ENCODE measurements around the gene SH3PXD2A. TPM values are rescaled to one million over a fixed set of nuclear protein-coding genes. Genes with fewer than 3 reads are reported as not detected.

The SH3PXD2A gene
- total and polyA plus RNA-seq, 4 donors: 18.7 to 69.1 (median 42.5) TPM

DNA sequence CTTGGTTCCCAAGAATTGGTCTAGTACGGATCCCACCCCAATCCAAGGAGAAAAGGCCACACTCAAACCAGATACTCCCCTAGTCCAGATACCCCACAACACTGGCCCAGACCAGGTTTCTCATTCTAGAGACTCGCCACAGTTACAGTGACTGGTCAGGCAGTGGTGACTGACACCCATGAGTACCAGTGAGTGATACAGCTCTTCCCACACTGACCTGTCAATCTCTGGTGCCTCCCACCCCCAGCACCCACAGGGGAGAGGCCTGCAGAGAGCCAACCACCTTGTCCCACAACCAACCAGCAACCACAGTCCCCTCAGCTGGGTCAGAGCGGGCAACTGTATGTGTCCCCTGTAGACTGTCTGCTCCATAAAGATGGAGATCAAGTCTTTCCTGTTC, 209.1 kb downstream of the SH3PXD2A start:
- Histone ChIP-seq H3K4me1 (ENCODE audit: control insufficient read depth in 1 of 2, insufficient read depth in 2 of 2, low read length in 2 of 2) (peaks cover 2 to 8% of the 10 kb centered on the region in 2 donors), H3K9me3 (ENCODE audit: control insufficient read depth, low read length) (no peaks in the 10 kb centered on the region), H3K27me3 (ENCODE audit: control insufficient read depth in 1 of 2, insufficient read depth in 2 of 2, low read length in 1 of 2) (no peaks in the 10 kb centered on the region), H3K36me3 (ENCODE audit: control insufficient read depth in 1 of 2, insufficient read depth in 2 of 2, low read length in 1 of 2) (no peaks in the 10 kb centered on the region), H3K4me3 (ENCODE audit: low read length in 2 of 2) (no peak overlapping the region), H3K27ac (ENCODE audit: low read depth in 1 of 2, low read length in 2 of 2) (peak overlapping the region in 1 of 2 donors; percentile 49)
- DNase-seq (no peak), ATAC-seq (ENCODE audit: low FRiP score) (no peak)
- intact Hi-C loops (cut with DNase I): loop anchor here in 1 of 2 donors (5.0 kb wide), 1 partner anchor 39 kb away; no protein-coding TSS in a partner anchor
- WGBS, 2 donors: 96 to 97% methylated on average over 3 of the region's 3 CpGs

- Histone ChIP-seq H3K4me1 (ENCODE audit: control insufficient read depth in 1 of 2, insufficient read depth in 2 of 2, low read length in 2 of 2) (peaks cover 2 to 8% of the 10 kb centered on the region in 2 donors), H3K9me3 (ENCODE audit: control insufficient read depth, low read length) (no peaks in the 10 kb centered on the region), H3K27me3 (ENCODE audit: control insufficient read depth in 1 of 2, insufficient read depth in 2 of 2, low read length in 1 of 2) (no peaks in the 10 kb centered on the region), H3K27ac (ENCODE audit: low read depth in 1 of 2, low read length in 2 of 2) (peak overlapping the region in 1 of 2 donors; percentile 69), H3K4me3 (ENCODE audit: low read length in 2 of 2) (no peak overlapping the region), H3K36me3 (ENCODE audit: control insufficient read depth in 1 of 2, insufficient read depth in 2 of 2, low read length in 1 of 2) (no peaks in the 10 kb centered on the region)
- DNase-seq: peak; percentile 91 to 93
- peak; percentile 39 for ATAC-seq (ENCODE audit: low FRiP score)
- WGBS, 2 donors: 28 to 31% methylated on average over 12 of the region's 12 CpGs
- intact Hi-C loops (cut with DNase I): loop anchor here in 1 of 2 donors (5.0 kb wide), 1 partner anchor 38 kb away; no protein-coding TSS in a partner anchor
Measured at GRCh38 chr10:103645141-103646054, 210.0 kb downstream of the SH3PXD2A start.

DNA sequence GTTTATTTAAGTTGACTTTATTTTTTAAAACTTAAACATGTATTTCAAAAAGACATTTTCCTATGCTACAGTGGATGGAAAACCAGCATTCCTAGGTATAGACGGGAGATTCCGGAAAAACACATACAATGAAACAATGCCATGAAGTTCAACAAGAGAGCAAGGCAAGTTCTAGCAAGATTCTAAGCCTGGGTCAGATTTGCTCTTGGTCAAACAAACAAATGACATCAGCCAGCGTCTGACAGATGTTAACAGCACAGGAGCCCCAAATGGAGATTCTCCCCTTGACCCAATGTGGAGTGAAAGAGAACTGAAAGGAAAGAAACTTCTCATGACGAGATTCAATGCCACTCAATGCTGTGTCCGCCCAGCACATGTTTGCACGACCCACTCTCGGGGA, 212.0 kb downstream of the SH3PXD2A start:
- Histone ChIP-seq H3K36me3 (ENCODE audit: control insufficient read depth in 1 of 2, insufficient read depth in 2 of 2, low read length in 1 of 2) (no peaks in the 10 kb centered on the region), H3K4me1 (ENCODE audit: control insufficient read depth in 1 of 2, insufficient read depth in 2 of 2, low read length in 2 of 2) (peaks cover 0 to 8% of the 10 kb centered on the region in 2 donors), H3K9me3 (ENCODE audit: control insufficient read depth, low read length) (no peaks in the 10 kb centered on the region), H3K4me3 (ENCODE audit: low read length in 2 of 2) (no peak overlapping the region), H3K27me3 (ENCODE audit: control insufficient read depth in 1 of 2, insufficient read depth in 2 of 2, low read length in 1 of 2) (no peaks in the 10 kb centered on the region), H3K27ac (ENCODE audit: low read depth in 1 of 2, low read length in 2 of 2) (no peak overlapping the region)
- ATAC-seq (ENCODE audit: low FRiP score) (no peak), DNase-seq (no peak)
- intact Hi-C loops (cut with DNase I): no loop called here
- WGBS, 2 donors: 92 to 95% methylated on average over 7 of the region's 7 CpGs

- 88 to 89% methylated on average over 4 of the region's 4 CpGs for WGBS, 2 donors
- Histone ChIP-seq H3K27me3 (ENCODE audit: control insufficient read depth in 1 of 2, insufficient read depth in 2 of 2, low read length in 1 of 2) (no peaks in the 10 kb centered on the region), H3K4me3 (ENCODE audit: low read length in 2 of 2) (no peak overlapping the region), H3K4me1 (ENCODE audit: control insufficient read depth in 1 of 2, insufficient read depth in 2 of 2, low read length in 2 of 2) (peaks cover 0 to 12% of the 10 kb centered on the region in 2 donors), H3K36me3 (ENCODE audit: control insufficient read depth in 1 of 2, insufficient read depth in 2 of 2, low read length in 1 of 2) (no peaks in the 10 kb centered on the region), H3K27ac (ENCODE audit: low read depth in 1 of 2, low read length in 2 of 2) (no peak overlapping the region), H3K9me3 (ENCODE audit: control insufficient read depth, low read length) (no peaks in the 10 kb centered on the region)
- intact Hi-C loops (cut with DNase I): no loop called here
- ATAC-seq (ENCODE audit: low FRiP score): no peak
- DNase-seq: no peak
Measured at GRCh38 chr10:103641326-103641725, 214.1 kb downstream of the SH3PXD2A start.

GRCh38 chr10:103640436-103641181, 214.8 kb downstream of the SH3PXD2A start:
- Histone ChIP-seq H3K4me3 (ENCODE audit: low read length in 2 of 2) (no peak overlapping the region), H3K36me3 (ENCODE audit: control insufficient read depth in 1 of 2, insufficient read depth in 2 of 2, low read length in 1 of 2) (no peaks in the 10 kb centered on the region), H3K4me1 (ENCODE audit: control insufficient read depth in 1 of 2, insufficient read depth in 2 of 2, low read length in 2 of 2) (peaks cover 0 to 12% of the 10 kb centered on the region in 2 donors), H3K27ac (ENCODE audit: low read depth in 1 of 2, low read length in 2 of 2) (no peak overlapping the region), H3K9me3 (ENCODE audit: control insufficient read depth, low read length) (no peaks in the 10 kb centered on the region), H3K27me3 (ENCODE audit: control insufficient read depth in 1 of 2, insufficient read depth in 2 of 2, low read length in 1 of 2) (no peaks in the 10 kb centered on the region)
- intact Hi-C loops (cut with DNase I): no loop called here
- DNase-seq: no peak
- ATAC-seq (ENCODE audit: low FRiP score): no peak
- WGBS, 2 donors: 56 to 64% methylated on average over 11 of the region's 11 CpGs

- no peak for ATAC-seq (ENCODE audit: low FRiP score)
- WGBS, 2 donors: 75 to 86% methylated on average over 8 of the region's 8 CpGs
- peaks cover 0 to 10% of the 10 kb centered on the region in 2 donors for H3K4me1 ChIP-seq (ENCODE audit: control insufficient read depth in 1 of 2, insufficient read depth in 2 of 2, low read length in 2 of 2)
- H3K27ac ChIP-seq (ENCODE audit: low read depth in 1 of 2, low read length in 2 of 2): peak overlapping the region in 1 of 2 donors; percentile 83
- H3K27me3 ChIP-seq (ENCODE audit: control insufficient read depth in 1 of 2, insufficient read depth in 2 of 2, low read length in 1 of 2): no peaks in the 10 kb centered on the region
- DNase-seq: no peak
- intact Hi-C loops (cut with DNase I): no loop called here
- H3K36me3 ChIP-seq (ENCODE audit: control insufficient read depth in 1 of 2, insufficient read depth in 2 of 2, low read length in 1 of 2): no peaks in the 10 kb centered on the region
- H3K9me3 ChIP-seq (ENCODE audit: control insufficient read depth, low read length): no peaks in the 10 kb centered on the region
- no peak overlapping the region for H3K4me3 ChIP-seq (ENCODE audit: low read length in 2 of 2)
Measured at GRCh38 chr10:103638948-103639347, 216.4 kb downstream of the SH3PXD2A start.

DNA sequence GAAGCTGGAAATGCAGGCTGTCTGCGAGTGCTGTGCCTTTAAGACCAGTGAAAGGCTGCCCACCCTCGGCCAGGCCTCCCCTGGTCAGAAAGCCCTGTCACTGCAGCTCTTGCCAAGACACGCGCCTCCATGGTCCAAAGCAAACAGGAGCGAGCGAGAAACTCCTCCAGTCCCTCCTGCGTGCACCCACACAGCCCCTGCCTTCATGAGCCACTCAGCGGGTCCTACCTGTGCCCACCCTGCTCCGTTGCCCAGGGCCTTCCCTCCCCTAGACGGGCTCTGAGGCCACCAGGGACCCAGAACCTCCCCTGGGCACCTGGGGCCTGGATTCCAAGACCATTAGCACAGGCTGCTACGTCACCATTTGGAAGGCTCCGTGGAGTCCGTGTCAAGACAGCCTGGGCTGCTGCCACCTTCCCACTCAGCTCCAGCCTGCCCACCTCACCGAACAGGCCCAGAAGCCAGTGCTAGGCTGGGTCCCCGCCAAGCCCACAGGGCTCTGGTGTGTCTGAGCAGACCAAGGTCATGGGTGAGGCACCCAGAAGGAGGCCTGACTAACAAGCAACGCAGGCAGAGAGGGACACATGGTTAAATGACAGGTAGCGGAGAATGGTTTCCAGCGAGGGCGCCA, 217.3 kb downstream of the SH3PXD2A start:
- intact Hi-C loops (cut with DNase I): no loop called here
- Histone ChIP-seq H3K27ac (ENCODE audit: low read depth in 1 of 2, low read length in 2 of 2) (peak overlapping the region; percentile 78 to 94), H3K4me3 (ENCODE audit: low read length in 2 of 2) (no peak overlapping the region), H3K27me3 (ENCODE audit: control insufficient read depth in 1 of 2, insufficient read depth in 2 of 2, low read length in 1 of 2) (no peaks in the 10 kb centered on the region), H3K36me3 (ENCODE audit: control insufficient read depth in 1 of 2, insufficient read depth in 2 of 2, low read length in 1 of 2) (no peaks in the 10 kb centered on the region), H3K9me3 (ENCODE audit: control insufficient read depth, low read length) (no peaks in the 10 kb centered on the region), H3K4me1 (ENCODE audit: control insufficient read depth in 1 of 2, insufficient read depth in 2 of 2, low read length in 2 of 2) (peaks cover 0 to 10% of the 10 kb centered on the region in 2 donors)
- peak; percentile 96 to 97 for DNase-seq
- WGBS, 2 donors: 2 to 9% methylated on average over 19 of the region's 19 CpGs
- ATAC-seq (ENCODE audit: low FRiP score): peak; percentile 89

GRCh38 chr10:103637011-103637410, 218.4 kb downstream of the SH3PXD2A start:
- DNase-seq (no peak), ATAC-seq (ENCODE audit: low FRiP score) (peak; percentile 2)
- 10 to 18% methylated on average over 10 of the region's 10 CpGs for WGBS, 2 donors
- Histone ChIP-seq H3K4me3 (ENCODE audit: low read length in 2 of 2) (no peak overlapping the region), H3K9me3 (ENCODE audit: control insufficient read depth, low read length) (no peaks in the 10 kb centered on the region), H3K36me3 (ENCODE audit: control insufficient read depth in 1 of 2, insufficient read depth in 2 of 2, low read length in 1 of 2) (no peaks in the 10 kb centered on the region), H3K27me3 (ENCODE audit: control insufficient read depth in 1 of 2, insufficient read depth in 2 of 2, low read length in 1 of 2) (no peaks in the 10 kb centered on the region), H3K4me1 (ENCODE audit: control insufficient read depth in 1 of 2, insufficient read depth in 2 of 2, low read length in 2 of 2) (peaks cover 0 to 10% of the 10 kb centered on the region in 2 donors), H3K27ac (ENCODE audit: low read depth in 1 of 2, low read length in 2 of 2) (peak overlapping the region in 1 of 2 donors; percentile 94)
- intact Hi-C loops (cut with DNase I): no loop called here

Data from aorta (tissue), 5 donors.